Hepatocyte (in vitro differentiated cells): ENCODE results near the gene SP100. TPM values are rescaled to one million over a fixed set of nuclear protein-coding genes. Genes with fewer than 3 reads are reported as not detected.

ENCODE experiments used
- DNase-seq: peaks from one replicate; pipeline ENCODE4 v3.0.0-alpha.2; 2016; ENCODE audit warnings: low spot score
- H2AFZ ChIP-seq: fragments of 200-600 bp; sonication (generic); 2 replicates; pipeline ENCODE4 v1.6.0; 2016; ENCODE audit warnings: antibody characterized with exemption, mild to moderate bottlenecking
- H3K27ac ChIP-seq: fragments of 200-600 bp; sonication (generic); 2 replicates; pipeline ENCODE4 v1.5.1; 2016; ENCODE audit warnings: mild to moderate bottlenecking
- H3K27me3 ChIP-seq: fragments of 200-600 bp; sonication (generic); 2 replicates; pipeline ENCODE4 v1.6.1; 2016
- H3K36me3 ChIP-seq: fragments of 200-600 bp; sonication (generic); replicated peaks from 2 replicates; pipeline ENCODE4 v1.5.1; 2016; ENCODE audit warnings: low read depth; ENCODE audit not compliant: insufficient read depth
- H3K4me1 ChIP-seq: fragments of 200-600 bp; sonication (generic); 2 replicates; pipeline ENCODE4 v1.5.1; 2016; ENCODE audit warnings: mild to moderate bottlenecking, moderate library complexity; ENCODE audit not compliant: insufficient read depth
- H3K4me2 ChIP-seq: fragments of 200-600 bp; sonication (generic); 2 replicates; pipeline ENCODE4 v1.6.0; 2016
- H3K4me3 ChIP-seq: fragments of 200-600 bp; sonication (generic); 2 replicates; pipeline ENCODE4 v1.5.1; 2016; ENCODE audit warnings: mild to moderate bottlenecking
- H3K79me2 ChIP-seq: fragments of 200-600 bp; sonication (generic); 2 replicates; pipeline ENCODE4 v1.6.0; 2017; ENCODE audit warnings: mild to moderate bottlenecking
- H3K9me2 ChIP-seq: fragments of 200-600 bp; sonication (generic); replicated peaks from 2 replicates; pipeline ENCODE4 v1.6.0; 2017; ENCODE audit warnings: mild to moderate bottlenecking; ENCODE audit not compliant: insufficient read depth
- H3K9me3 ChIP-seq: fragments of 200-600 bp; sonication (generic); 2 replicates; pipeline ENCODE4 v1.5.1; 2016; ENCODE audit warnings: low read depth, mild to moderate bottlenecking
- H4K20me1 ChIP-seq: fragments of 200-600 bp; sonication (generic); 2 replicates; pipeline ENCODE4 v1.6.0; 2016; ENCODE audit warnings: mild to moderate bottlenecking; ENCODE audit not compliant: insufficient read depth, poor library complexity, severe bottlenecking
- CTCF ChIP-seq: fragments of 200-600 bp; sonication (generic); IDR thresholded peaks from 2 replicates; pipeline ENCODE4 v1.5.1; 2016; ENCODE audit warnings: antibody characterized with exemption, mild to moderate bottlenecking; ENCODE audit not compliant: poor library complexity
- EZH2 ChIP-seq: fragments of 200-600 bp; sonication (generic); IDR thresholded peaks from 2 replicates; pipeline ENCODE4 v1.6.1; 2016; ENCODE audit warnings: antibody characterized with exemption, mild to moderate bottlenecking, borderline replicate concordance
- EZH2phosphoT487 ChIP-seq: fragments of 200-600 bp; sonication (generic); IDR thresholded peaks from one replicate; pipeline ENCODE4 v1.6.1; 2018; ENCODE audit warnings: antibody characterized with exemption, mild to moderate bottlenecking, low read depth, moderate library complexity; ENCODE audit not compliant: unreplicated experiment, severe bottlenecking
- WGBS: methylation state at CpG from one replicate; pipeline ENCODE4 v1.1.6; 2016; ENCODE audit warnings: low lambda C conversion rate; ENCODE audit errors: missing lambda C conversion rate; 5-methylcytosine and 5-hydroxymethylcytosine counted together
- polyA plus RNA-seq: library from polyadenylated mRNA; unstranded; fragments of >200 nt; fragmentation: Nextera tagmentation; extraction: Ambion mirVana; gene quantifications from 2 replicates; pipeline ENCODE4 v1.2.1, GENCODE V29; 2016
- total RNA-seq: library from RNA; depleted of rRNA; stranded (reverse); fragments of >200 nt; gene quantifications from 2 replicates; pipeline ENCODE4 v1.2.3, GENCODE V29; 2014

Gene SP100
- total and polyA plus RNA-seq, 2 experiments from 2014 or later, result 30.5 to 42.2 TPM

GRCh38 chr2:230512955-230513748, 97.2 kb downstream of the SP100 start:
- H4K20me1 ChIP-seq, result no peaks in the 10 kb centered on the region
- peak overlapping the region; percentile 84 for H3K27ac ChIP-seq
- no peaks in the 10 kb centered on the region for H3K79me2 ChIP-seq
- H3K4me3 ChIP-seq, result no peak overlapping the region
- TF ChIP-seq EZH2 (no peak), EZH2phosphoT487 (no peak), CTCF (no peak)
- peak overlapping the region; percentile 57 for H3K4me2 ChIP-seq
- H3K36me3 ChIP-seq, result no peaks in the 10 kb centered on the region
- no peak overlapping the region for H2AFZ ChIP-seq
- DNase-seq, result peak; percentile 41
- H3K4me1 ChIP-seq, result peaks cover 3% of the 10 kb centered on the region
- no peaks in the 10 kb centered on the region for H3K27me3 ChIP-seq
- 67% methylated on average over 4 of the region's 4 CpGs for WGBS
- no peaks in the 10 kb centered on the region for H3K9me2 ChIP-seq
- no peaks in the 10 kb centered on the region for H3K9me3 ChIP-seq

GRCh38 chr2:230520061-230520874, 104.3 kb downstream of the SP100 start:
- WGBS, result 74% methylated on average over 9 of the region's 9 CpGs
- H3K4me1 ChIP-seq, result no peaks in the 10 kb centered on the region

GRCh38 chr2:230520875-230521155, 104.8 kb downstream of the SP100 start:
- Histone ChIP-seq H3K36me3 (no peaks in the 10 kb centered on the region), H2AFZ (no peak overlapping the region), H3K9me3 (no peaks in the 10 kb centered on the region), H4K20me1 (no peaks in the 10 kb centered on the region), H3K27ac (no peak overlapping the region), H3K4me3 (no peak overlapping the region), H3K9me2 (no peaks in the 10 kb centered on the region), H3K79me2 (no peaks in the 10 kb centered on the region), H3K27me3 (no peaks in the 10 kb centered on the region), H3K4me2 (no peak overlapping the region), H3K4me1 (no peaks in the 10 kb centered on the region)
- TF ChIP-seq EZH2phosphoT487 (no peak), EZH2 (no peak), CTCF (no peak)
- DNase-seq, result no peak

More at GRCh38 chr2:230520061-230520874, 104.3 kb downstream of the SP100 start:
- no peaks in the 10 kb centered on the region for H4K20me1 ChIP-seq
- no peak for DNase-seq
- H3K36me3 ChIP-seq, result no peaks in the 10 kb centered on the region
- TF ChIP-seq EZH2, result no peak
- no peak overlapping the region for H2AFZ ChIP-seq
- no peak overlapping the region for H3K4me3 ChIP-seq
- H3K27ac ChIP-seq, result no peak overlapping the region
- H3K9me2 ChIP-seq, result no peaks in the 10 kb centered on the region
- H3K9me3 ChIP-seq, result no peaks in the 10 kb centered on the region
- no peaks in the 10 kb centered on the region for H3K79me2 ChIP-seq
- no peak overlapping the region for H3K4me2 ChIP-seq
- H3K27me3 ChIP-seq, result no peaks in the 10 kb centered on the region

GRCh38 chr2:230521386-230521785, 105.4 kb downstream of the SP100 start:
- Histone ChIP-seq H2AFZ (no peak overlapping the region), H3K4me2 (no peak overlapping the region), H3K9me2 (no peaks in the 10 kb centered on the region), H3K79me2 (no peaks in the 10 kb centered on the region), H3K27me3 (no peaks in the 10 kb centered on the region), H3K9me3 (no peaks in the 10 kb centered on the region), H4K20me1 (no peaks in the 10 kb centered on the region), H3K27ac (no peak overlapping the region), H3K4me1 (no peaks in the 10 kb centered on the region), H3K36me3 (no peaks in the 10 kb centered on the region), H3K4me3 (no peak overlapping the region)
- TF ChIP-seq EZH2phosphoT487 (no peak), CTCF (no peak), EZH2 (no peak)
- no peak for DNase-seq
- WGBS, result 75% methylated on average over 2 of the region's 2 CpGs
